Stimulated activated CD8-positive, alpha-beta memory T cell treated with anti-CD3 and anti-CD28 coated beads, Interleukin-7, amount 100 ng/mL, for 1 hour (primary cell): ENCODE measurements around the gene NRSN2.

Experiments used
- DNase-seq, 2 donors: peaks; one replicate each; pipeline ENCODE4 v3.0.0-alpha.2; 2020; ENCODE audit warnings: low read depth in 2 of 2

The NRSN2 gene

DNA sequence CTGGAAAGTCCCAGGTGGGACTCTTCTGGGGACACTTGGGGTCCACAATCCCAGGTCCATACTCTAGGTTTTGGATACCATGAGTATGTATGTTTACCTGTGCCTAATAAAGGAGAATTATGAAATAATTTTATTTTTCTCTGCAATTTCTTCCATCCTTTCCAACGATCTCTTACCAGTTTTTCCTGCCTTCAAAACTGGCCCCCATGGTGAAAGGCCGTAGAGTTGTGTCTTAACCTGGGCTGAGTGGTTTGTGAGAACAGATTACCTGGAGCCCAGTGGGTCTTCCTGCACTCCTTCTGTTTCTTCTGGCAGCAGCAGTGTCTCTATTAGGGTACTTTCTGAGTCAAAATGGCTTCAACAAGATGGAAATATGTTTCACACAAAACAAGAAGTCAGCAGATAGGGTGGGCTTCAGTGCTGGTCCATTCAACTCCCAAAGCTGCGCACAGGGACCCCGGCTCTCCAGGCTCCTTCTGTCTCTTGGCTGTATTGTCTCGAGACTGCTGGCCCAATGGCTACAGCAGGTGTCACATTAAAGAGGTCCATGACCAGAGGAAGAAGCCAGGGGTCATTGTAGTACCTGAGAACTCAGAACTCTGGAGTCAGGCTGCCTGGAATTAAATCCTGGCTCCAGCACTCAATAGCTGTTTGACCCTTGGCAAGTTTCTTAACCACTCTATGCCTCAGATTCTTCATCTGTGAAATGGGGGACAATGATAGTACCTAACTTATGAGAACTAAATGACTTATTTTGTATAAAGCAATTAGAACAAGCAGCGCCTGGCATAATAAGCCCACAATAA lies 50.7 kb downstream of the NRSN2 start:
- no peak for DNase-seq

DNA sequence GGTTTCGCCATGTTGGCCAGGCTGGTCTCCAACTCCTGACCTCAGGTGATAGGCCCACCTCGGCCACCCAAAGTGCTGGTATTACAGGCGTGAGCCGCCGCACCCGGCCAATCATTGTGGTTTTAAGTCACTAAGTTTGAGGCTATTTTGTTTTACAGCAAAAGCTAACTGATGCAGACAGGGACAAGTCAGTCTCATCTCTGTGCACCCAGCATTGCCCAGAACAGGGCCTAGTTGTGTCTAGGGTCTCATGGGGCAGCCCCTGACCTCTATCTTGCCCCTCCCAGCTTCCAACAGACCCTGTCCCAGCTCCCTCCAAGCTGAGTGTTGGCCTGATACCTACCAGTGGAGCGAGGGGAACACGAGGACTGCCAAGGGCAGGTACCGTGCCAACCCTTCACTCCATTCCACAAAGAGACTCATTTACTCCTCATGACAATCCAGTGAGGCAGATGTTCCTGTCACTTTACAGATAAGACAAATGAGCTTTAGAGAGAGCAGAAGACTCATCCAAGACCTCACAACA lies 52.3 kb downstream of the NRSN2 start:
- DNase-seq: no peak

DNA sequence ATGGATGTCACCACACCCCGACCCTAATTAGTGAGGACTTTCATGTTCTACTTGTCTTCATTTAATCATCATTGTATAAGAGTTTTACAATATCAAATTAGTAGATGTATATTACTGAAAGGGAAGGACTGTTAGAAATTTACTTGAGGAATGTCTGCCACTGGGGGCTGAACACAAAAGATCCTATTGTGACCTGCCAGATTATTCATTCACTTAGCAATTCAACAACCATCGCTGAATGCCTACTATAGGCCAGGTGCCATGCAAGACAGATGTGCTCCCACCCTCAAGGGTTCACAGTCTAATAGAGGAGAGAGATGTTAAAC lies 53.2 kb downstream of the NRSN2 start:
- DNase-seq: no peak

DNA sequence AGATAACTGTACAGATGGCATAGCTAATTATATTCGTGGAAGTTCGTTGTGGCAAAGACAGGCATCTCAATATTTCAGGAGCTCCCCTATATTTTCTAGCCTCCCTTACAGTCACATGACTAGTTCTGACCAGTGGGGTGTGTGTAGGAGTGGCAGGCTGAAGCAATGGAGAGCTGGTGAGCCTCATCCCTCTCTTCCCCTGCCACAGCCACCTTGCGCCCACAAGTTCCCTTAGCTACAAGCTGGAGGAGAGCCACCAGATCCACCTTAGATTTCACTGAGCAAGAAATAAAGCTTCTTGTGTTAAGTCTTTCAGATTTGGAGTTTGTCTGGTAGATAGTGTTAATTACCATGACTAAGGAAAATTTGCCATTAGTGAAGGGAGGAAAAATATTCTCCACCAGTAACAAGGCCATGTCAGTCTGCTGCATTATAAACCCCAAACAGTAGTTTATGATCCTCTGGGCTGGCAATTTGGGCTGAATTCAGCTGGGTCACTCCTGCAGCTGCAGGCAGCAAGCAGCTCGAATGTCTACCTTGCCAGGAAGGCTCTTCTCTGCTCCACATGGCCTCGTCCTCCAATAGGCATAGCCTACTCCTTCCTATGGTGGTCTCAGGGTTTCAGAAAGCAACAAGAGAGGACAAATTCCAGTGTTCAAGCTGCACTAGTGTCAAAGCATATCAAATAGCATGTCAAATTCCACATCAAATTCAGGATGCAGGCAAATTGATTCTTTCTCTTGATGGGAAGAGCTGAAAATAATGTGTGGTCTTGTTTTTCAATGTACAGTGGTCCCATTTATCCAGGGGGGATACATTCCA lies 53.8 kb downstream of the NRSN2 start:
- no peak for DNase-seq

DNA sequence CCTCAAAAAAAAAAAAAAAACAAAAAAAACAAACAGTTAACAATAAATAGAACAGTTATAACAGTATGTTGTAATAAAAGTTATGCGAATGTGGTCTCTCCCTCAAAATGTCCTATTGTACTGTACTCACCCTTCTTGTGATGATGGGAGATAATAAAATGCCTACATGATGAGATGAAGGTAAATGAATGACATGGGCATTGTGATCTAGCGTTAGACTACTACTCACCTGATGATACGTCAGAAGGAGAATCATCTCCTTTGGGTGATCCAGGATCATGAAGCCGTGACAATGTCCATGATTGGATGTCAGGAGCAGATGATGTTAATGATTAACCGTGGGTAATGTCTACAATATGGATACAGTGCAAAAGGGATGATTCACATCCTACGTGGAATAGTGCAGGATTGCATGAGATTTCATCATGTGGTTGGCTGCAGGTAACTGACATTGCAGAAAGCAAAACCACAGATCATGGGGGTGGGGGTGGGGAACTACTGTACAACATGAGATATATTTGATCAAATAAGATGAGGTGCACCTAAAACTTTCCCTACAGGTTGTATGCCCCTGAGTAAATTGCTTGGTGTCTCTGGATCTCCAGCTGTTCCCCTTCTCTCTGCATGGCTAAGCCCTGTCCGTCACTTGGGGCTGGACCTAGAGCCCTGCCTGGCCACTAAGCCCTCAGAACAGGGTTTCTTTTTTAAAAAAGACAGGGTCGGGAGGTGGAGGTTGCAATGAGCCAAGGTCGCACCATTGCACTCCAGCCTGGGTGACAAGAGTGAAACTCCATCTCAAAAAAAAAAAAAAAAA lies 55.0 kb downstream of the NRSN2 start:
- no peak for DNase-seq

DNA sequence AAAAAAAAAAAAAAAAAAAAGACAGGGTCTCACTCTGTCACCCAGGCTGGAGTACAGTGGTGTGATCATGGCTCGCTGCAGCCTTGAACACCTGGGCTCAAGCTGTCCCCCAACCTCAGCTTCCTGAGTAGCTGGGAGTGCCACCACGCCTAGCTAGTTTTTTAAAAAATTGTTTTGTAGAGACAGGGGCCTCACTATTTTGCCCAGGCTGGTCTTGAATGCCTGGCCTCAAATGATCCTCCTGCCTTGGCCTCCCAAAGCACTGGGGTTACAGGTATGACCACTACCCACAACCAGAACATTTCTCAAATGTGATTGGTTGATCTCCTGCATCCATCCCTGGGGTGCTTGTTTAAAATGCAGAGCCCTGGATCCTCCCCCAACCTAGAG lies 55.6 kb downstream of the NRSN2 start:
- no peak for DNase-seq

DNA sequence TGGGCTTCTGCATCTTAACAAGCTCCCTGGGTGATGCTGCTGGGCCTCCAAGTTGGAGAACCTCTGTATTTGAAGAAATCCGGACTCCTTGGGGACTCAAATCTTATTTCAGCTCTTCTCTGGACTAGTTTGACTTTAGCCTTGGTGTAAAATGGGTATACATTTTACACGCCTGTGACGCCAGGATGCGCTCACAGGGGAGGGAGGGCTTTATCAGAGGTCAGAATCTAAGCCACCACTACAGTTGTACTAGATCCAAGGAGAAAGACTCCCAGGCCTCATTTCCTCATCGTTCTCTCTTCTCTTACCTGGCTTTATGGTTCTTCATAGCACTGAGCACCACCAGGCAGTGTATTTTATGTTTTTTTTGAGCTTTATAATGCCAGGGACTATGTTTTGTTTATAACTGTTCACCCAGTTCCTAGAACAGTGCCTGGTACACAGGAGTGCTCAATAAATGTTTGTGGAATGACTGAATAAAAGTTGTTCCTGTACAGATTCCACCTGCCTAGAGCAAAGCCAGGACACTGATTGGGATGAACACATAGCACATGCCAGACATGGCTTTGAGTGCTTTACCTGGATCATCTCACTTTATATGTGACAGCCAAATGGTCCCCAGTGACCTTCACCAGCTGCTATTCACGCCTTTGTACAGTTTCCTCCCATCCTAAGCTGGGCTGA lies 56.1 kb downstream of the NRSN2 start:
- DNase-seq: no peak

DNA sequence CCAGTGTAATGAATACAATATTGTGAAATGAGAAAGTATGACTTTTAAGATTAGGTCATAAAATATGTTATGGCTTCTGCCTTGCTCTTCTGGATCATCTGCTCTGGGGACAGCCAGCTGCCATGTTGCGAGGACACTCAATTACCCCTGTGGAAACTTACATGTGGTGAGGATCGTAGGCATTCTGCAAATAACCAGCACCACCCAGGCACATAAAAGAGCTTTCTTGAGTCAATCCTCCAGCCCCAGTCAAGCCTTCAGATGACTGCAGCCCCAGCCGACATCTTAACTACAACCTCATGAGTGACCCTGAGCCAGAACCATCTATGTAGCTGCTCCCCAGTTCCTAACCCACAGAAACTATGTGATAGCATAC lies 56.7 kb downstream of the NRSN2 start:
- DNase-seq: no peak

DNA sequence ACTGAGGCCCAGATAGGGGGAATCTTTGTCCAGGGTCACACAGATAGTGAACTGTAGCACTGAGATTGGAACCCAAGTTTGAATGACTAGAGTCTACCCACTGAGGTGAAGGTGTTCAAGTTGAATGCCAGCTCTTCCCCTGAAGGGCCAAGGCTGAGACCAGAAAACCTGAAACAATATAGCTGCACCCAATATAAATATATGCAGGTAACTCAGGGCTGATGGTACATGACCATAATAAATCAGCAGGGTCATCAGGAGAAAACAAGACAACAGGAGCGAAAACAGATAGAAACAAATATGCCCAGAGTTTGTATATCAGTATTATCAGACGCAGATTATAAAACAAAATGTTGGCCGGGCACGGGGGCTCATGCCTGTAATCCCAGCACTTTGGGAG lies 57.2 kb downstream of the NRSN2 start:
- DNase-seq: no peak
